ENCODE data around the gene PAQR5.

Gene PAQR5

DNA sequence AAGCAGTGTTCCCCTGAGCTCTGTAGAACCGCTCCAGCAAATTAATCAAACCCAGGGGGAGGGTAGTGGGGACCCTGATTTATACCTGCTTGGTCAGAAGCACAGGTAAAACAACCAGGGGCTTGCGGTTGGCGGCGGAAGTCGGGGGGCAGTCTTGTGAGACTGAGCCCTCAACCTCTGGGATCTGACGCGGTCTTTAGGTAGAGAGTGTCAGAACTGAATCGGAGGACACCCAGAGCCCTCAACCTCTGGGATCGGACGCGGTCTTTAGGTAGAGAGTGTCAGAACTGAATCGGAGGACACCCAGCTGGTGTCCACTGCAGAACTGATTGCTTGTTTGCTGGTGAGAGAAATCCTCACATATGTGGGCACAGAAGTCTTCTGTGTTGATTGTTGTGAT, 12.9 kb upstream of the PAQR5 start:
- no peak overlapping the region for H3K9ac ChIP-seq (ENCODE audit: low read length)
- H3F3A ChIP-seq (ENCODE audit: insufficient read depth, low read length) = no peaks in the 10 kb centered on the region
- no peaks in the 10 kb centered on the region for H3K79me2 ChIP-seq (ENCODE audit: insufficient read depth, low read length)
- no peaks in the 10 kb centered on the region for H3K9me2 ChIP-seq (ENCODE audit: low read depth, low read length)
- no peaks in the 10 kb centered on the region for H3K4me1 ChIP-seq (ENCODE audit: insufficient read depth, low read length, severe bottlenecking)
- H3K4me3 ChIP-seq (ENCODE audit: low read depth, low read length, poor library complexity, severe bottlenecking) = no peak overlapping the region
- no peaks in the 10 kb centered on the region for H3K36me3 ChIP-seq (ENCODE audit: insufficient read depth, low read length)
- H3K9me3 ChIP-seq (ENCODE audit: low read length) = no peaks in the 10 kb centered on the region
- H2AFZ ChIP-seq (ENCODE audit: low read length) = no peak overlapping the region
- no peaks in the 10 kb centered on the region for H4K20me1 ChIP-seq (ENCODE audit: insufficient read depth, low read length)
- no peaks in the 10 kb centered on the region for H3K27me3 ChIP-seq (ENCODE audit: insufficient read depth, low read length)
- H3K4me2 ChIP-seq (ENCODE audit: low read length) = no peak overlapping the region
- no peak overlapping the region for H3K27ac ChIP-seq (ENCODE audit: low read depth, low read length, poor library complexity, severe bottlenecking)
- TF ChIP-seq EZH2 (IDR thresholded peaks at IDR 0.05; ENCODE audit: borderline replicate concordance, low read length) = no peak
- TF ChIP-seq, protein P1, sequence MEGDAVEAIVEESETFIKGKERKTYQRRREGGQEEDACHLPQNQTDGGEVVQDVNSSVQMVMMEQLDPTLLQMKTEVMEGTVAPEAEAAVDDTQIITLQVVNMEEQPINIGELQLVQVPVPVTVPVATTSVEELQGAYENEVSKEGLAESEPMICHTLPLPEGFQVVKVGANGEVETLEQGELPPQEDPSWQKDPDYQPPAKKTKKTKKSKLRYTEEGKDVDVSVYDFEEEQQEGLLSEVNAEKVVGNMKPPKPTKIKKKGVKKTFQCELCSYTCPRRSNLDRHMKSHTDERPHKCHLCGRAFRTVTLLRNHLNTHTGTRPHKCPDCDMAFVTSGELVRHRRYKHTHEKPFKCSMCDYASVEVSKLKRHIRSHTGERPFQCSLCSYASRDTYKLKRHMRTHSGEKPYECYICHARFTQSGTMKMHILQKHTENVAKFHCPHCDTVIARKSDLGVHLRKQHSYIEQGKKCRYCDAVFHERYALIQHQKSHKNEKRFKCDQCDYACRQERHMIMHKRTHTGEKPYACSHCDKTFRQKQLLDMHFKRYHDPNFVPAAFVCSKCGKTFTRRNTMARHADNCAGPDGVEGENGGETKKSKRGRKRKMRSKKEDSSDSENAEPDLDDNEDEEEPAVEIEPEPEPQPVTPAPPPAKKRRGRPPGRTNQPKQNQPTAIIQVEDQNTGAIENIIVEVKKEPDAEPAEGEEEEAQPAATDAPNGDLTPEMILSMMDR (IDR thresholded peaks at IDR 0.05; ENCODE audit: low read length) = no peak

- Histone ChIP-seq H3K4me3 (ENCODE audit: low read depth, low read length, poor library complexity, severe bottlenecking) (no peak overlapping the region), H3K27ac (ENCODE audit: low read depth, low read length, poor library complexity, severe bottlenecking) (no peak overlapping the region), H3K36me3 (ENCODE audit: insufficient read depth, low read length) (no peaks in the 10 kb centered on the region), H3K79me2 (ENCODE audit: insufficient read depth, low read length) (no peaks in the 10 kb centered on the region), H3K27me3 (ENCODE audit: insufficient read depth, low read length) (no peaks in the 10 kb centered on the region), H3K4me2 (ENCODE audit: low read length) (no peak overlapping the region), H3K9ac (ENCODE audit: low read length) (no peak overlapping the region), H4K20me1 (ENCODE audit: insufficient read depth, low read length) (no peaks in the 10 kb centered on the region), H2AFZ (ENCODE audit: low read length) (no peak overlapping the region), H3F3A (ENCODE audit: insufficient read depth, low read length) (no peaks in the 10 kb centered on the region), H3K4me1 (ENCODE audit: insufficient read depth, low read length, severe bottlenecking) (no peaks in the 10 kb centered on the region), H3K9me2 (ENCODE audit: low read depth, low read length) (no peaks in the 10 kb centered on the region), H3K9me3 (ENCODE audit: low read length) (no peaks in the 10 kb centered on the region)
- TF ChIP-seq EZH2 (IDR thresholded peaks at IDR 0.05; ENCODE audit: borderline replicate concordance, low read length) = no peak
- TF ChIP-seq, protein P1 (IDR thresholded peaks at IDR 0.05; ENCODE audit: low read length) = no peak
Measured at GRCh38 chr15:69288011-69288410, 10.7 kb upstream of the PAQR5 start.

DNA sequence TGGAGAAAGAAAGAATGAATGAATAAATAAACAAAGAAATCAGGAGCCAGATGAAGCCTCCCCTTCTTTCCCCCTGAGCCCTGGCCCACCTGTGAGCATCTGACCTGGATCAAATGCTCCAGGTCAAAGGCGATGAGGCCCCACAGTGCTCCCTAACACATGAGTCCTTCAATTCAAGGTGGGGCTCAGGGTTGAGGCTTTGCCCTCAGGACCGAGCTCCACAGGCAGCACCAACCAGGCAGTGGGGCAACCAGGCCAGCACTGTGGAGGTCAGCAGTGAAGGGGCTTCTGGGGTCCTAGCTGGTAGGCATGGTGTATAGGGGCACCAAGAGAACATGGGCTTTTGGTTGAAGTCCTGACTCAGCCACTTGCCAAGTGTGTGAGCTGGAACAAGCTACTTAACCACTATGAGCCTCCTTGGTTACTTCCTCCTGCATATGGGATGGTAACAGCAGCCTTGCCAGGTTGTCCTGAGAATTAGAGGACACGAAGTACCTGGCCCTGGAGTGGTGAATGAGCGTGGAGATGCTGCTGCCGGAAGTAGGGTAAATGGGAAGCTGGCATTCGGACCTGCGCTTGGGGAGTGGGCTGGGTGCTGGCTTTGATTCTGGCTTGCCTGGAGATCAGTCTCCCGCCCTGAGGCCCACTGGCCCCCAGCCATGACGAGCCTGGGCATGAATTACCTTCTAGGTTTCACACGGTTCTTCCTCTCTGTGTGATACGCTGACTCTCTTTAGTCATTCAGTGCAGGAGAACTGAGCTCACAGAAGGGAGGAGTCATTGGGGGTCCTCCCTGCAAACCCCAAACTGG, 10.0 kb upstream of the PAQR5 start:
- H3K4me3 ChIP-seq (ENCODE audit: low read depth, low read length, poor library complexity, severe bottlenecking) = no peak overlapping the region
- H3K27ac ChIP-seq (ENCODE audit: low read depth, low read length, poor library complexity, severe bottlenecking) = no peak overlapping the region
- no peaks in the 10 kb centered on the region for H3K27me3 ChIP-seq (ENCODE audit: insufficient read depth, low read length)
- no peak overlapping the region for H3K9ac ChIP-seq (ENCODE audit: low read length)
- no peaks in the 10 kb centered on the region for H3K36me3 ChIP-seq (ENCODE audit: insufficient read depth, low read length)
- no peaks in the 10 kb centered on the region for H3K79me2 ChIP-seq (ENCODE audit: insufficient read depth, low read length)
- no peaks in the 10 kb centered on the region for H3K9me2 ChIP-seq (ENCODE audit: low read depth, low read length)
- H2AFZ ChIP-seq (ENCODE audit: low read length) = no peak overlapping the region
- H3K4me1 ChIP-seq (ENCODE audit: insufficient read depth, low read length, severe bottlenecking) = no peaks in the 10 kb centered on the region
- no peaks in the 10 kb centered on the region for H4K20me1 ChIP-seq (ENCODE audit: insufficient read depth, low read length)
- no peaks in the 10 kb centered on the region for H3K9me3 ChIP-seq (ENCODE audit: low read length)
- no peak for TF ChIP-seq EZH2 (IDR thresholded peaks at IDR 0.05; ENCODE audit: borderline replicate concordance, low read length)
- TF ChIP-seq, protein P1 (IDR thresholded peaks at IDR 0.05; ENCODE audit: low read length) = no peak
- no peaks in the 10 kb centered on the region for H3F3A ChIP-seq (ENCODE audit: insufficient read depth, low read length)
- H3K4me2 ChIP-seq (ENCODE audit: low read length) = no peak overlapping the region

Measured in OCI-LY1 (cell line).